ENCODE results near the gene PLA2G4B. TPM values are rescaled to one million over a fixed set of nuclear protein-coding genes. Genes with fewer than 3 reads are reported as not detected.

Gene PLA2G4B
- total RNA-seq, 1 experiment from 2014 or later = 4.7 TPM

- Histone ChIP-seq H3K4me1 (ENCODE audit: control insufficient read depth, insufficient read depth, low read length) (peaks cover 10% of the 10 kb centered on the region), H3K36me3 (ENCODE audit: control insufficient read depth, insufficient read depth, low read length) (peaks cover 2% of the 10 kb centered on the region), H3K27ac (ENCODE audit: low read length) (peak overlapping the region; percentile 49; the same call in 1 of the 2 replicates), H3K4me3 (ENCODE audit: low read depth in 2 of 2, low read length in 2 of 2) (no peak overlapping the region), H3K27me3 (ENCODE audit: control insufficient read depth, insufficient read depth, low read length) (no peaks in the 10 kb centered on the region), H3K9me3 (ENCODE audit: control insufficient read depth, insufficient read depth, low read depth, low read length) (no peaks in the 10 kb centered on the region)
- ChIA-PET CTCF (interaction anchor here (0.6 to 1.3 kb wide), 2 partner anchors 122 to 342 kb away, joined by 4 to 6 read pairs; partner anchors contain the start of gene MAPKBP1), POLR2A (no interaction called here)
- DNase-seq (ENCODE audit: low read depth, low spot score) (no peak), ATAC-seq (peak; percentile 12; the same call in 1 of the 2 replicates)
- in situ Hi-C loops (cut with HindIII; ENCODE audit: low pct_unique_long_range_greater_than_20kb, low sequenced_read_pairs) (no loop called here), intact Hi-C loops (cut with micrococcal nuclease; ENCODE audit: unreplicated experiment) (no loop called here)
- no peak for TF ChIP-seq SIN3A (IDR thresholded peaks at IDR 0.05; ENCODE audit: borderline replicate concordance, insufficient read depth, low read depth, low read length)
- no TSS peak for BruUV-seq (replicated peaks)
These were observed 56.8 kb downstream of the PLA2G4B start for GRCh38 chr15:41895491-41895890.

- BruUV-seq (replicated peaks) = no TSS peak
- ChIA-PET CTCF (interaction anchor here (0.6 to 1.3 kb wide), 2 partner anchors 122 to 343 kb away, joined by 4 to 6 read pairs; partner anchors contain the start of gene MAPKBP1), POLR2A (no interaction called here)
- in situ Hi-C loops (cut with HindIII; ENCODE audit: low pct_unique_long_range_greater_than_20kb, low sequenced_read_pairs) = no loop called here
- Histone ChIP-seq H3K4me3 (ENCODE audit: low read depth in 2 of 2, low read length in 2 of 2) (no peak overlapping the region), H3K4me1 (ENCODE audit: control insufficient read depth, insufficient read depth, low read length) (peaks cover 10% of the 10 kb centered on the region), H3K9me3 (ENCODE audit: control insufficient read depth, insufficient read depth, low read depth, low read length) (no peaks in the 10 kb centered on the region), H3K27ac (ENCODE audit: low read length) (no peak overlapping the region), H3K27me3 (ENCODE audit: control insufficient read depth, insufficient read depth, low read length) (no peaks in the 10 kb centered on the region), H3K36me3 (ENCODE audit: control insufficient read depth, insufficient read depth, low read length) (peaks cover 5% of the 10 kb centered on the region)
- intact Hi-C loops (cut with micrococcal nuclease; ENCODE audit: unreplicated experiment) = no loop called here
- DNase-seq (ENCODE audit: low read depth, low spot score) = no peak
- TF ChIP-seq CTCF (IDR thresholded peaks at IDR 0.05) (no peak), POLR2AphosphoS5 (IDR thresholded peaks at IDR 0.05; ENCODE audit: low read depth, low read length) (no peak), REST (IDR thresholded peaks at IDR 0.05; ENCODE audit: insufficient read depth in 1 of 2, low read depth in 2 of 2, low read length in 1 of 2) (no peak)
- no peak for ATAC-seq
These were observed 57.3 kb downstream of the PLA2G4B start for GRCh38 chr15:41895957-41896356.

GRCh38 chr15:41896566-41896965 lies 57.9 kb downstream of the PLA2G4B start:
- Histone ChIP-seq H3K9me3 (ENCODE audit: control insufficient read depth, insufficient read depth, low read depth, low read length) (no peaks in the 10 kb centered on the region), H3K27ac (ENCODE audit: low read length) (no peak overlapping the region), H3K27me3 (ENCODE audit: control insufficient read depth, insufficient read depth, low read length) (no peaks in the 10 kb centered on the region), H3K4me3 (ENCODE audit: low read depth in 2 of 2, low read length in 2 of 2) (no peak overlapping the region), H3K36me3 (ENCODE audit: control insufficient read depth, insufficient read depth, low read length) (peaks cover 7% of the 10 kb centered on the region), H3K4me1 (ENCODE audit: control insufficient read depth, insufficient read depth, low read length) (peaks cover 10% of the 10 kb centered on the region)
- in situ Hi-C loops (cut with HindIII; ENCODE audit: low pct_unique_long_range_greater_than_20kb, low sequenced_read_pairs) (no loop called here), intact Hi-C loops (cut with micrococcal nuclease; ENCODE audit: unreplicated experiment) (no loop called here)
- TF ChIP-seq SIN3A (IDR thresholded peaks at IDR 0.05; ENCODE audit: borderline replicate concordance, insufficient read depth, low read depth, low read length) = no peak
- TF ChIP-seq CTCF (IDR thresholded peaks at IDR 0.05) = no peak
- no peak for TF ChIP-seq REST (IDR thresholded peaks at IDR 0.05; ENCODE audit: insufficient read depth in 1 of 2, low read depth in 2 of 2, low read length in 1 of 2)
- TF ChIP-seq POLR2AphosphoS5 (IDR thresholded peaks at IDR 0.05; ENCODE audit: low read depth, low read length) = no peak
- no peak for TF ChIP-seq TCF7L2 (IDR thresholded peaks at IDR 0.05; ENCODE audit: low read depth, low read length)
- no TSS peak for BruUV-seq (replicated peaks)
- ChIA-PET CTCF (no interaction called here), POLR2A (no interaction called here)
- ATAC-seq (no peak), DNase-seq (ENCODE audit: low read depth, low spot score) (no peak)
